Measurements from ENCODE around the gene DPYSL4. TPM values are rescaled to one million over a fixed set of nuclear protein-coding genes. Genes with fewer than 3 reads are reported as not detected.

Gene DPYSL4
- total RNA-seq, 1 experiment from 2014 or later, result not detected

- CTCF ChIA-PET, result no interaction called here
- H3K9me3 Mint-ChIP-seq (ENCODE audit: low read depth, unreplicated experiment), result peaks cover 5% of the 10 kb centered on the region
- no TSS peak for BruUV-seq (replicated peaks)
These were observed 31.8 kb upstream of the DPYSL4 start for GRCh38 chr10:132154931-132155330.

GRCh38 chr10:132155723-132156381, 30.9 kb upstream of the DPYSL4 start:
- Mint-ChIP-seq H3K36me3 (ENCODE audit: insufficient read depth, unreplicated experiment) (no peaks in the 10 kb centered on the region), H3K27me3 (ENCODE audit: unreplicated experiment) (no peaks in the 10 kb centered on the region), H3K4me3 (ENCODE audit: low read depth, unreplicated experiment) (no peak overlapping the region), H3K4me1 (ENCODE audit: low read depth, unreplicated experiment) (no peaks in the 10 kb centered on the region), H3K9me3 (ENCODE audit: low read depth, unreplicated experiment) (peaks cover 5% of the 10 kb centered on the region), H3K27ac (ENCODE audit: unreplicated experiment) (no peak overlapping the region)
- TF ChIP-seq CTCF (IDR thresholded peaks at IDR 0.05; ENCODE audit: unreplicated experiment), result no peak
- intact Hi-C loops (cut with micrococcal nuclease; ENCODE audit: unreplicated experiment), result no loop called here
- BruUV-seq (replicated peaks), result no TSS peak
- CTCF ChIA-PET, result no interaction called here
- no peak for DNase-seq

More at GRCh38 chr10:132154931-132155330, 31.8 kb upstream of the DPYSL4 start:
- Mint-ChIP-seq H3K4me1 (ENCODE audit: low read depth, unreplicated experiment) (no peaks in the 10 kb centered on the region), H3K27me3 (ENCODE audit: unreplicated experiment) (no peaks in the 10 kb centered on the region), H3K36me3 (ENCODE audit: insufficient read depth, unreplicated experiment) (no peaks in the 10 kb centered on the region), H3K27ac (ENCODE audit: unreplicated experiment) (no peak overlapping the region), H3K4me3 (ENCODE audit: low read depth, unreplicated experiment) (no peak overlapping the region)
- intact Hi-C loops (cut with micrococcal nuclease; ENCODE audit: unreplicated experiment), result no loop called here
- no peak for TF ChIP-seq CTCF (IDR thresholded peaks at IDR 0.05; ENCODE audit: unreplicated experiment)
- DNase-seq, result no peak

GRCh38 chr10:132156382-132156781, 30.4 kb upstream of the DPYSL4 start:
- no TSS peak for BruUV-seq (replicated peaks)
- no peak for TF ChIP-seq CTCF (IDR thresholded peaks at IDR 0.05; ENCODE audit: unreplicated experiment)
- no peak for DNase-seq
- H3K27me3 Mint-ChIP-seq (ENCODE audit: unreplicated experiment), result no peaks in the 10 kb centered on the region
- H3K4me1 Mint-ChIP-seq (ENCODE audit: low read depth, unreplicated experiment), result no peaks in the 10 kb centered on the region
- H3K9me3 Mint-ChIP-seq (ENCODE audit: low read depth, unreplicated experiment), result peaks cover 5% of the 10 kb centered on the region
- CTCF ChIA-PET, result no interaction called here
- no peak overlapping the region for H3K4me3 Mint-ChIP-seq (ENCODE audit: low read depth, unreplicated experiment)
- H3K36me3 Mint-ChIP-seq (ENCODE audit: insufficient read depth, unreplicated experiment), result no peaks in the 10 kb centered on the region
- no peak overlapping the region for H3K27ac Mint-ChIP-seq (ENCODE audit: unreplicated experiment)
- intact Hi-C loops (cut with micrococcal nuclease; ENCODE audit: unreplicated experiment), result no loop called here

GRCh38 chr10:132157101-132157500, 29.6 kb upstream of the DPYSL4 start:
- Mint-ChIP-seq H3K4me1 (ENCODE audit: low read depth, unreplicated experiment) (no peaks in the 10 kb centered on the region), H3K4me3 (ENCODE audit: low read depth, unreplicated experiment) (no peak overlapping the region), H3K27me3 (ENCODE audit: unreplicated experiment) (no peaks in the 10 kb centered on the region), H3K36me3 (ENCODE audit: insufficient read depth, unreplicated experiment) (no peaks in the 10 kb centered on the region), H3K27ac (ENCODE audit: unreplicated experiment) (no peak overlapping the region), H3K9me3 (ENCODE audit: low read depth, unreplicated experiment) (peaks cover 5% of the 10 kb centered on the region)
- CTCF ChIA-PET, result no interaction called here
- intact Hi-C loops (cut with micrococcal nuclease; ENCODE audit: unreplicated experiment), result no loop called here
- DNase-seq, result no peak
- BruUV-seq (replicated peaks), result no TSS peak
- no peak for TF ChIP-seq CTCF (IDR thresholded peaks at IDR 0.05; ENCODE audit: unreplicated experiment)
